Mesendoderm (in vitro differentiated cells): ENCODE results near the gene IGF2R.
A peak's percentile ranks its signal among the peaks of the same experiment; 100 is the strongest.
"Not testable (repeated sequence)": the region's sequence is repeated elsewhere in the genome, so short reads cannot be mapped to it uniquely, and the experiment has no call there.

Experiments used
- DNase-seq: peaks from one replicate; pipeline ENCODE4 v3.0.0; 2013
- H2AK5ac ChIP-seq: 2 replicates; pipeline ENCODE4 v1.6.1; 2013; ENCODE audit warnings: low read length, inconsistent platforms
- H2BK120ac ChIP-seq: 2 replicates; pipeline ENCODE4 v1.6.1; 2013; ENCODE audit warnings: low read depth, mild to moderate bottlenecking, low read length, moderate library complexity, mixed read lengths
- H2BK15ac ChIP-seq: replicated peaks from 2 replicates; pipeline ENCODE4 v1.6.1; 2013; ENCODE audit warnings: low read depth, mild to moderate bottlenecking, moderate library complexity
- H2BK5ac ChIP-seq: 2 replicates; pipeline ENCODE4 v1.6.1; 2013; ENCODE audit warnings: low read length, inconsistent platforms
- H3K18ac ChIP-seq: 2 replicates; pipeline ENCODE4 v1.6.1; 2013; ENCODE audit warnings: mild to moderate bottlenecking, low read length, mixed read lengths
- H3K23ac ChIP-seq: one replicate; pipeline ENCODE4 v1.6.1; 2013; ENCODE audit warnings: low read length
- H3K27ac ChIP-seq: 2 replicates; pipeline ENCODE4 v1.5.1; 2013; ENCODE audit warnings: low read depth, mild to moderate bottlenecking, inconsistent platforms, low read length, moderate library complexity
- H3K27me3 ChIP-seq: 2 replicates; pipeline ENCODE4 v1.6.1; 2013; ENCODE audit warnings: low read length, control low read depth, mild to moderate bottlenecking, inconsistent platforms; ENCODE audit not compliant: insufficient read depth, poor library complexity
- H3K36me3 ChIP-seq: 2 replicates; pipeline ENCODE4 v1.6.1; 2013; ENCODE audit warnings: low read length, inconsistent platforms; ENCODE audit not compliant: control insufficient read depth, insufficient read depth
- H3K4ac ChIP-seq: one replicate; pipeline ENCODE4 v1.6.1; 2013; ENCODE audit warnings: low read depth, mild to moderate bottlenecking, low read length, moderate library complexity
- H3K4me1 ChIP-seq: 2 replicates; pipeline ENCODE4 v1.6.1; 2013; ENCODE audit warnings: low read depth, low read length, inconsistent platforms; ENCODE audit not compliant: control insufficient read depth
- H3K4me2 ChIP-seq: 2 replicates; pipeline ENCODE4 v1.6.1; 2013; ENCODE audit warnings: low read length
- H3K4me3 ChIP-seq: 2 replicates; pipeline ENCODE4 v1.5.1; 2013; ENCODE audit warnings: mild to moderate bottlenecking, low read length
- H3K56ac ChIP-seq: one replicate; pipeline ENCODE4 v1.6.1; 2013; ENCODE audit warnings: low read length
- H3K79me1 ChIP-seq: 2 replicates; pipeline ENCODE4 v1.6.1; 2013; ENCODE audit warnings: low read length, inconsistent platforms
- H3K79me2 ChIP-seq: 2 replicates; pipeline ENCODE4 v1.6.1; 2013; ENCODE audit warnings: mild to moderate bottlenecking, low read length; ENCODE audit not compliant: control insufficient read depth, insufficient read depth
- H3K9ac ChIP-seq: 2 replicates; pipeline ENCODE4 v1.6.1; 2013; ENCODE audit warnings: low read length, inconsistent platforms
- H4K5ac ChIP-seq: one replicate; pipeline ENCODE4 v1.6.1; 2013; ENCODE audit warnings: low read length
- H4K8ac ChIP-seq: one replicate; pipeline ENCODE4 v1.6.1; 2013; ENCODE audit warnings: low read depth, mild to moderate bottlenecking, control low read depth, low read length, moderate library complexity
- WGBS: extraction: QIAGEN DNeasy Blood & Tissue Kit; methylation state at CpG from one replicate; pipeline ENCODE4 v1.1.7; 2013; ENCODE audit warnings: low lambda C conversion rate, missing lambda C conversion rate; ENCODE audit not compliant: insufficient coverage; ENCODE audit errors: extremely low coverage; 5-methylcytosine and 5-hydroxymethylcytosine counted together

The IGF2R gene

DNA sequence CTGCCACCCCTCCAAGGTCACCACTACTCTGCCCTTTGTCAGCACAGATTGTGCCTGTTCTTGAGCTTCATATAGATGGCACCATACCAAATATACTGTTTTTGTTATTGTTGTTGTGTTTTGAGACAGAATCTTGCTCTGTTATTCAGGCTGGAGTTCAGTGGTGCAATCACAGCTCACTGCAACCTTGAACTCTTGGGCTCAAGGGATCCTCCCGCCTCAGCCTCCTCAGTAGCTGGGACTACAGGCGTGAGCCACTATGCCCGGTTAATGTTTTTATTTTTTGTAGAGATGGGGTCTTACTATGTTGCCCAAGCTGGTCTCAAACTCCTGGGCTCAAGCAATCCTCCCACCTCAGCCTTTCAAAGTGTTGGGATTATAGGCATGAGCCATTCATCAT, 171.6 kb downstream of the IGF2R start:
- H3K27me3 ChIP-seq, H2BK5ac ChIP-seq, H4K5ac ChIP-seq, DNase-seq, H3K4me2 ChIP-seq, H2BK15ac ChIP-seq, H3K18ac ChIP-seq, H3K27ac ChIP-seq, H3K4ac ChIP-seq, H2BK120ac ChIP-seq, H3K79me1 ChIP-seq, H4K8ac ChIP-seq, H3K23ac ChIP-seq, H3K79me2 ChIP-seq, H2AK5ac ChIP-seq, H3K4me3 ChIP-seq, H3K9ac ChIP-seq, H3K4me1 ChIP-seq, H3K36me3 ChIP-seq, H3K56ac ChIP-seq: not testable (repeated sequence)
- WGBS = no CpG with 5 or more reads among the region's 3 CpGs

- Histone ChIP-seq H3K4me1 (no peaks in the 10 kb centered on the region), H4K5ac (no peak overlapping the region), H3K27me3 (no peaks in the 10 kb centered on the region), H3K4ac (no peak overlapping the region), H3K36me3 (no peaks in the 10 kb centered on the region), H3K23ac (no peak overlapping the region), H3K4me2 (no peak overlapping the region), H3K79me1 (no peaks in the 10 kb centered on the region), H2AK5ac (no peak overlapping the region), H3K56ac (no peak overlapping the region), H2BK120ac (no peak overlapping the region), H4K8ac (no peak overlapping the region), H3K27ac (no peak overlapping the region), H2BK5ac (no peak overlapping the region), H3K9ac (no peak overlapping the region), H3K18ac (no peak overlapping the region), H3K4me3 (no peak overlapping the region), H3K79me2 (no peaks in the 10 kb centered on the region), H2BK15ac (no peak overlapping the region)
- no CpG with 5 or more reads among the region's 5 CpGs for WGBS
- no peak for DNase-seq
These were observed 172.3 kb downstream of the IGF2R start for GRCh38 chr6:160141001-160141726.

GRCh38 chr6:160142115-160142715, 173.3 kb downstream of the IGF2R start:
- H3K79me2 ChIP-seq = no peaks in the 10 kb centered on the region
- no peak overlapping the region for H2AK5ac ChIP-seq
- H3K27me3 ChIP-seq = no peaks in the 10 kb centered on the region
- H3K36me3 ChIP-seq = no peaks in the 10 kb centered on the region
- H3K56ac ChIP-seq = no peak overlapping the region
- H4K5ac ChIP-seq = no peak overlapping the region
- no peak overlapping the region for H3K9ac ChIP-seq
- no peak for DNase-seq
- no peak overlapping the region for H3K4ac ChIP-seq
- H4K8ac ChIP-seq = no peak overlapping the region
- no peak overlapping the region for H3K23ac ChIP-seq
- no CpG with 5 or more reads among the region's 8 CpGs for WGBS
- H2BK5ac ChIP-seq = no peak overlapping the region
- no peak overlapping the region for H2BK120ac ChIP-seq
- H3K18ac ChIP-seq = peak overlapping the region; percentile 18
- H3K27ac ChIP-seq = no peak overlapping the region
- H3K4me2 ChIP-seq = no peak overlapping the region
- no peaks in the 10 kb centered on the region for H3K79me1 ChIP-seq
- no peak overlapping the region for H2BK15ac ChIP-seq
- no peak overlapping the region for H3K4me3 ChIP-seq
- no peaks in the 10 kb centered on the region for H3K4me1 ChIP-seq

DNA sequence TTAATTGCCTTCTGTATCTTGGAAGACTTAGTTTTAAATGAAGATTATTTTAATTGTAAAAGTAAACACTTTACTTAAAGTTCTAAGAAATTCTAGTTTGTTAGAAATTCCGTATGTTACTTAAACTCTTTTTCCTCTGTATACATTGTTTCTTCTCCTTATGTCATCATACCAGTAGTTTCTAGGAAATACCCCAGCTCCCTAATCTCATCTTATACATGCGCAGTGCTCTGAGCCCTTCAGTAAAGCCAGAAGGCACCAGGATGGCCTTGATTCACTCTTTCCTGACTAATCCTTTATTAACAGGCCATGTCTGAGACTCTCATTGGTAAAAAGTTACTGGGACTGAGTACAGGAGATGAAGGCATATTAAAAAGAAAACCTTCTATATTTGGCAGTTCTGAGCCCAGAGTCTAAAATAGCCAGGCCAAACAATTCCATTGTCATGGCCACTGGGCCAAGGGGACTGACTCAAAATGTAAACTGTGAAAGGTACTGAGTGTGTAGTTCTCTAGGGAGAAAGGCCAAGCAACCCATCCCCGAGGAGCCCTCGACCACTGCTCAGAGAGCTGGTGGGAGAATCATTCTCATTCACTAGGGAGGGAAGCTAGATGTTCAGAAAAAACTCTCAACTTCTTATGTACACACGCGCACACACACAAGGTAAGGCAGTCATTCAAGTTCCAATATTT, 177.7 kb downstream of the IGF2R start:
- Histone ChIP-seq H3K56ac (no peak overlapping the region), H2AK5ac (no peak overlapping the region), H3K9ac (no peak overlapping the region), H3K4me1 (no peaks in the 10 kb centered on the region), H3K4ac (no peak overlapping the region), H2BK15ac (no peak overlapping the region), H2BK5ac (no peak overlapping the region), H3K23ac (no peak overlapping the region), H3K27me3 (no peaks in the 10 kb centered on the region), H3K4me3 (no peak overlapping the region), H2BK120ac (no peak overlapping the region), H4K8ac (no peak overlapping the region), H3K4me2 (no peak overlapping the region), H3K18ac (no peak overlapping the region), H3K36me3 (no peaks in the 10 kb centered on the region), H3K79me2 (no peaks in the 10 kb centered on the region), H3K79me1 (no peaks in the 10 kb centered on the region), H3K27ac (no peak overlapping the region), H4K5ac (no peak overlapping the region)
- DNase-seq = no peak
- no CpG with 5 or more reads among the region's 6 CpGs for whole genome bisulfite sequencing

DNA sequence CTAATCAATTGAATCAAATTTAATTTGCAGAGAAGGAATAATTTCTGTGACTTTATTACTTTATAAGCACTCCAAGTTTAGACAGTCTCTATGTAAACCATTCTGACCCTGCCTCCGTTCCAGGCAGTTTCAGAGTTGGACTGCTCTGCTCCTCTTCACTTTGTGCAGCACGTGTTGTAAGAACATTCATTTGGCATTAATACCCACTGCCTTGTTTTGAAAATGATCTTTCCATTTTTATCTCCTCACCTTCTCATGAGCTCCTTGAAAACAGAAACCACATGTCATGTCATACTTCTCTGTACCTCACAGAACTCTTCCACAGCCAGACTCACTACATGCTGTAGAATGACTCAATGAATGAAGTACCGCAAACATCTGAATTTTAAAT, 178.3 kb downstream of the IGF2R start:
- no peaks in the 10 kb centered on the region for H3K4me1 ChIP-seq
- H3K4me3 ChIP-seq = no peak overlapping the region
- H3K27ac ChIP-seq = no peak overlapping the region
- H3K27me3 ChIP-seq = no peaks in the 10 kb centered on the region
- no peak for DNase-seq
- H3K4ac ChIP-seq = no peak overlapping the region
- H3K56ac ChIP-seq = no peak overlapping the region
- no peak overlapping the region for H2AK5ac ChIP-seq
- no peaks in the 10 kb centered on the region for H3K79me1 ChIP-seq
- no CpG with 5 or more reads among the region's 3 CpGs for WGBS
- H2BK5ac ChIP-seq = no peak overlapping the region
- no peak overlapping the region for H3K9ac ChIP-seq
- H2BK120ac ChIP-seq = no peak overlapping the region
- no peaks in the 10 kb centered on the region for H3K79me2 ChIP-seq
- H3K4me2 ChIP-seq = no peak overlapping the region
- no peaks in the 10 kb centered on the region for H3K36me3 ChIP-seq
- H4K5ac ChIP-seq = no peak overlapping the region
- no peak overlapping the region for H3K18ac ChIP-seq
- H3K23ac ChIP-seq = no peak overlapping the region
- H2BK15ac ChIP-seq = no peak overlapping the region
- H4K8ac ChIP-seq = no peak overlapping the region
